BLaER1 (cell line): ENCODE results near the gene PTPRN2.
A peak's percentile ranks its signal among the peaks of the same experiment; 100 is the strongest.

ENCODE experiments used
- H3K27ac ChIP-seq: shearing (Covaris generic); formaldehyde crosslinking; 2 replicates; pipeline ENCODE4 v1.8.1; 2022
- H3K27me3 ChIP-seq: shearing (Covaris generic); formaldehyde crosslinking; 2 replicates; pipeline ENCODE4 v1.8.1; 2022
- H3K36me3 ChIP-seq: shearing (Covaris generic); formaldehyde crosslinking; 2 replicates; pipeline ENCODE4 v1.8.1; 2022
- H3K4me1 ChIP-seq: shearing (Covaris generic); formaldehyde crosslinking; 2 replicates; pipeline ENCODE4 v1.8.1; 2022
- H3K4me2 ChIP-seq: shearing (Covaris generic); formaldehyde crosslinking; 2 replicates; pipeline ENCODE4 v1.8.1; 2022
- H3K4me3 ChIP-seq: shearing (Covaris generic); formaldehyde crosslinking; 2 replicates; pipeline ENCODE4 v1.8.1; 2022
- H3K9ac ChIP-seq: shearing (Covaris generic); formaldehyde crosslinking; 2 replicates; pipeline ENCODE4 v1.8.1; 2022
- H3K9me3 ChIP-seq: shearing (Covaris generic); formaldehyde crosslinking; 2 replicates; pipeline ENCODE4 v1.8.1; 2022
- H4K20me1 ChIP-seq: shearing (Covaris generic); formaldehyde crosslinking; 2 replicates; pipeline ENCODE4 v1.8.1; 2022
- Cebpa-rat ChIP-seq: shearing (Covaris generic); IDR thresholded peaks from 2 replicates; pipeline ENCODE4 v1.8.1; 2022

Gene PTPRN2

GRCh38 chr7:157690833-157691585, 896.6 kb downstream of the PTPRN2 start:
- no peak overlapping the region for H3K9ac ChIP-seq
- no peaks in the 10 kb centered on the region for H3K36me3 ChIP-seq
- H3K4me3 ChIP-seq, result peak overlapping the region; percentile 66
- peaks cover 48% of the 10 kb centered on the region for H3K4me1 ChIP-seq
- peaks cover 98% of the 10 kb centered on the region for H3K27me3 ChIP-seq
- peaks cover 82% of the 10 kb centered on the region for H4K20me1 ChIP-seq
- H3K4me2 ChIP-seq, result peak overlapping the region; percentile 96
- peaks cover 7% of the 10 kb centered on the region for H3K9me3 ChIP-seq
- no peak overlapping the region for H3K27ac ChIP-seq
- TF ChIP-seq Cebpa-rat, result no peak

DNA sequence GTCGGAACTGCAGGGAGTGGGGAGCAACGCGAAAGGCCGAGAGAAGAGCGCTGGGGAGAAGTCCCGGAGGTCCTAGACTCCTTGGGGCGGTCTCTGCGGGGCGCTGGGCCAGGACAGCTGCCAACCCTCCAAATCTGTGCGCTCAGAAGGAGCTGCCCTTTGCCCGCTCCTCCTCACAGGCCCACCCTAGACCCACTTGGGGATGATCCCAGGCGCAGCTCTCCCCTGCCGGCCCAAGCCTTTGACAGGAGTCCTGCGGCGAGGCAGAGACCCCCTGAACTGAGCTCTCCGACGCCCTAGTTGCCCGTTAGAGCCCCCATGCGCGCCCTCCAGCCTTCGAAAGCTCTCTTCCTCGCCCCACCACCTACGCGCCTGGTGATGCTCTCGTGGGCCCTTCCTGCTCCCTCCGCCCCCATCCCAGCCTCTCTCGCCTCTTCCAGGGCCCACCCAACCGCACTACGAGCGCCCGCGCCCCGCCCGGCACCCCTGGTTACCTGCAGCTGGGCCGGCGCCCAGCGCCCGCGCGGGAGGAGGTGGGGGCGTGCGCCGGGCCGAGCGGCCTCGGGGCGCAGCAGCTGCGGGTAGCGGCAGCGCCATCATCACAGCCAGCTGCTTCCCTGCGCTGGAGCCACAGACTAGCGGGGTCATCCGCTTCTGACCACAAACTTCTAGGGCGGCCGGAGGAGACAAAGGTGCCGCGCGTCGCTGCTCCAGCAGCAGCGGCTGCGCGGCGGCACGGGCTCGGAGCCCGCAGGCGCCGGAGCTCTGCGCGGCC, 897.4 kb downstream of the PTPRN2 start:
- Histone ChIP-seq H3K4me1 (peaks cover 48% of the 10 kb centered on the region), H3K9ac (no peak overlapping the region), H3K27me3 (peaks cover 98% of the 10 kb centered on the region), H3K4me3 (peak overlapping the region; percentile 66), H3K4me2 (peak overlapping the region; percentile 96), H4K20me1 (peaks cover 90% of the 10 kb centered on the region), H3K9me3 (no peaks in the 10 kb centered on the region), H3K27ac (no peak overlapping the region), H3K36me3 (no peaks in the 10 kb centered on the region)
- no peak for TF ChIP-seq Cebpa-rat

GRCh38 chr7:157689269-157690057, 898.2 kb downstream of the PTPRN2 start:
- Histone ChIP-seq H3K4me2 (peak overlapping the region; percentile 96), H3K4me3 (peak overlapping the region; percentile 66), H3K9ac (no peak overlapping the region), H4K20me1 (peaks cover 97% of the 10 kb centered on the region), H3K36me3 (no peaks in the 10 kb centered on the region), H3K27me3 (peaks cover 100% of the 10 kb centered on the region), H3K27ac (no peak overlapping the region), H3K9me3 (no peaks in the 10 kb centered on the region), H3K4me1 (peaks cover 48% of the 10 kb centered on the region)
- TF ChIP-seq Cebpa-rat, result no peak

DNA sequence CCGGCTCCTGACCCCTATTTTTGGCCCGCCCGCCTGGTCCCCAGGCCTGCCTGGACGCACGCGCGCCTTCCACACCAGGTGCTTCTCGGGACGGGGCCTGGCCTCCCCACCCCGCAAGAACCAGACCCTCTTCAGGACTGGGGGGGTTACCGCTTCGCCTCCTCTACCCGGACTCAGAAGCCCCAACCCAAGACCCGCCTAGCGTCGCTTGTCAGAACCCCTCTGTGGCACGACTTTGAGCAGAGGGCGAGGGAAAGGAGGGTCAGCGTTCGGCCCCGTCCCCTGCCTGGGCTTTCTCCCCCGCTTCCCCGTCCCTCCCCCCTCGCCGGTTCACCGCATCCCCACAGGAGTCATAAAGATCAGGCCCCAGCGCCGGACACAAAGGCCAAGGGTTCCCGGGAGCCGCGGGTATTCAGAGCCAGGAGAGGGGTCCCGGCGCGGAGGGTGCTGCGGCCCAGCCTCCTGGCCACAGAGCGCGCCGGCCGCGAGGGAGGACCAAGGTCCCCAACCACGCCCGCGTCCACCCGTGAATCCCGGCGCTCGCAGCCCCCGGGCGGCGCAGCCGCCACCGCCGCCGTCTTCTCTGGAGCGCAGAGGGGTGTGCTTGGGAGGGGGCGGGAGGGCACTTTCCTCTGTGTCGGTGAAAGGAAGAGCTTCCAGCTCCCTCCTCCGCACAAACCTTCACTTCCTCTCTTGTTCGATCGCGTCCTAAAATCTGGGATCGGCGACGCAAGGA, 898.9 kb downstream of the PTPRN2 start:
- no peak for TF ChIP-seq Cebpa-rat
- peaks cover 40% of the 10 kb centered on the region for H3K4me1 ChIP-seq
- peak overlapping the region; percentile 96; the same call in 1 of the 2 replicates for H3K4me2 ChIP-seq
- no peaks in the 10 kb centered on the region for H3K36me3 ChIP-seq
- 0 out of 2 replicates have a peak overlapping the region, but pooled peaks have one; percentile 66 for H3K4me3 ChIP-seq
- no peak overlapping the region for H3K27ac ChIP-seq
- H3K9ac ChIP-seq, result no peak overlapping the region
- H3K9me3 ChIP-seq, result no peaks in the 10 kb centered on the region
- H4K20me1 ChIP-seq, result peaks cover 93% of the 10 kb centered on the region
- H3K27me3 ChIP-seq, result peaks cover 100% of the 10 kb centered on the region

GRCh38 chr7:157687845-157688532, 899.6 kb downstream of the PTPRN2 start:
- Histone ChIP-seq H3K27me3 (peaks cover 100% of the 10 kb centered on the region), H4K20me1 (peaks cover 94% of the 10 kb centered on the region), H3K9ac (no peak overlapping the region), H3K4me1 (peaks cover 33% of the 10 kb centered on the region), H3K4me3 (no peak overlapping the region), H3K27ac (no peak overlapping the region), H3K9me3 (no peaks in the 10 kb centered on the region), H3K36me3 (no peaks in the 10 kb centered on the region), H3K4me2 (no peak overlapping the region)
- TF ChIP-seq Cebpa-rat, result no peak

DNA sequence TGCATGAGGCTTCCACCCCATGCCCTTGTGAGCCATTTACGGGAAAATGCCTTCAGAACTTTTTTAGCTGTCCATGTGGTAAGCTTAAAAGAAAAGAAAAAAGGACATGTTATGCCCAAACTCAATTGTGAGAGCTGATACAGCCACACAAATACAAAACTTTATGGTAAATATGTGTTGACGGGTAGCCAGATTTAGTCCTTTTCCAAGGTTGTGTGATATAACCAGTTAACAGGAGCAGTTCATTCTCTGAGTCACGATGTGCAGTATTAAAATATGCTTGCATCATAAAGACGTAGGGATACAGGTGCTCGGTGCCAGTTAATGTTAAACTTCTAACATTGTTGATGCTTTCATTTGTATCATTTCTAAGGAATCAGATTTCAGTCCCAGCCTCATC, 900.5 kb downstream of the PTPRN2 start:
- TF ChIP-seq Cebpa-rat, result no peak
- H3K9me3 ChIP-seq, result no peaks in the 10 kb centered on the region
- H3K9ac ChIP-seq, result no peak overlapping the region
- H3K4me1 ChIP-seq, result peaks cover 27% of the 10 kb centered on the region
- H3K27me3 ChIP-seq, result peaks cover 100% of the 10 kb centered on the region
- no peaks in the 10 kb centered on the region for H3K36me3 ChIP-seq
- H3K27ac ChIP-seq, result no peak overlapping the region
- no peak overlapping the region for H3K4me3 ChIP-seq
- no peak overlapping the region for H3K4me2 ChIP-seq
- peaks cover 94% of the 10 kb centered on the region for H4K20me1 ChIP-seq

GRCh38 chr7:157686285-157686894, 901.2 kb downstream of the PTPRN2 start:
- no peak for TF ChIP-seq Cebpa-rat
- Histone ChIP-seq H3K4me1 (peaks cover 20% of the 10 kb centered on the region), H3K36me3 (no peaks in the 10 kb centered on the region), H3K27me3 (peaks cover 100% of the 10 kb centered on the region), H4K20me1 (peaks cover 87% of the 10 kb centered on the region), H3K9me3 (no peaks in the 10 kb centered on the region), H3K4me2 (no peak overlapping the region), H3K9ac (no peak overlapping the region), H3K4me3 (no peak overlapping the region), H3K27ac (no peak overlapping the region)

GRCh38 chr7:157685430-157686284, 902.0 kb downstream of the PTPRN2 start:
- TF ChIP-seq Cebpa-rat, result no peak
- no peak overlapping the region for H3K4me3 ChIP-seq
- no peak overlapping the region for H3K9ac ChIP-seq

More at GRCh38 chr7:157685430-157686284, 902.0 kb downstream of the PTPRN2 start:
- Histone ChIP-seq H3K4me2 (no peak overlapping the region; the same call in 1 of the 2 replicates), H3K9me3 (no peaks in the 10 kb centered on the region), H4K20me1 (peaks cover 81% of the 10 kb centered on the region), H3K27ac (no peak overlapping the region), H3K27me3 (peaks cover 100% of the 10 kb centered on the region), H3K4me1 (peaks cover 14% of the 10 kb centered on the region), H3K36me3 (no peaks in the 10 kb centered on the region)
